DMS 273 (cell line): ENCODE data around the gene JMJD8.
A peak's percentile ranks its signal among the peaks of the same experiment; 100 is the strongest.

Experiments
- DNase-seq: peaks from one replicate; lab custom pipeline; 2025; ENCODE audit not compliant: unreplicated experiment; lab: John Stamatoyannopoulos, UW

JMJD8 gene

GRCh38 chr16:684071-684794 is at the start of gene JMJD8:
Gene JMJD8, minus strand, starts transcription at chr16:684334. Its CDS starts 15 bp downstream, at chr16:684319.
- DNase-seq: peak; percentile 99

- DNase-seq: peak; percentile 51
Measured at GRCh38 chr16:733382-734207, 49.5 kb upstream of the JMJD8 start.

- no peak for DNase-seq
Measured at GRCh38 chr16:732936-733335, 48.8 kb upstream of the JMJD8 start.

- DNase-seq: no peak
Measured at GRCh38 chr16:732332-732731, 48.2 kb upstream of the JMJD8 start.

GRCh38 chr16:730666-731509 is 46.8 kb upstream of the JMJD8 start:
- DNase-seq: no peak

- no peak for DNase-seq
Measured at GRCh38 chr16:729768-730665, 45.9 kb upstream of the JMJD8 start.

GRCh38 chr16:728890-729744 is 45.0 kb upstream of the JMJD8 start:
- peak; percentile 69 for DNase-seq

GRCh38 chr16:728131-728889 is 44.2 kb upstream of the JMJD8 start:
- DNase-seq: peak; percentile 94

- peak; percentile 64 for DNase-seq
Measured at GRCh38 chr16:727291-727977, 43.3 kb upstream of the JMJD8 start.

GRCh38 chr16:726438-727290 is 42.5 kb upstream of the JMJD8 start, which contains the start of the genes CCDC78 and HAGHL:
Gene CCDC78, minus strand, starts transcription at chr16:726443. Its CDS starts 76 bp downstream, at chr16:726367.
Gene HAGHL, plus strand, starts transcription at chr16:727106. Its CDS starts 404 bp downstream, at chr16:727510.
- peak; percentile 93 for DNase-seq

- DNase-seq: no peak
Measured at GRCh38 chr16:726188-726437, 42.0 kb upstream of the JMJD8 start.

GRCh38 chr16:725463-726187 is 41.5 kb upstream of the JMJD8 start:
- DNase-seq: no peak

- no peak for DNase-seq
Measured at GRCh38 chr16:725041-725376, 40.9 kb upstream of the JMJD8 start.

GRCh38 chr16:724188-725040 is 40.3 kb upstream of the JMJD8 start:
- DNase-seq: peak; percentile 55

- no peak for DNase-seq
Measured at GRCh38 chr16:723695-724094, 39.6 kb upstream of the JMJD8 start.
